ENCODE data around the gene PACSIN2. TPM values are rescaled to one million over a fixed set of nuclear protein-coding genes. Genes with fewer than 3 reads are reported as not detected.
"Not testable (repeated sequence)": the region's sequence is repeated elsewhere in the genome, so short reads cannot be mapped to it uniquely, and the experiment has no call there.

Gene PACSIN2
- total RNA-seq, 1 experiment from 2014 or later, result 224 TPM

DNA sequence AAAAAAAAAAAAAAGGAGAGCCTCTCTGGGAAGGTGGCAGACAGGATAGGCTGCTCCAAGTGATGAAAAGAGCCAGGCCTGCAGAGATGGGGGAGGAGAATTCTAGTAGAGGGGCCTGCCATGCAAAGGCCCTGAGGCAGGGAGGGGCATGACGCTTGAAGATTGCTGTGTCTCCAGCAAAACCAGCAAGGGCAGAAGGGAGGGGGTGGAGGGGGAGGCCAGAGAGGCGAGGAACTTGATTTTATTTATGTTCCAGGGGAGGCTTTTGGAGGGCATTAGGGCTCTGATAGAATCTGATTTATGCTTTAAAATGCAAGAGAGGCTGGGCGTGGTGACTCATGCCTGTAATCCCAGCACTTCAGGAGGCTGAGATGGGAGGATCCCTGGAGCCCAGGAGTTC lies 16.7 kb upstream of the PACSIN2 start:
- Mint-ChIP-seq H3K36me3 (ENCODE audit: insufficient read depth, unreplicated experiment) (peaks cover 11% of the 10 kb centered on the region), H3K4me3 (ENCODE audit: low read depth, unreplicated experiment) (no peak overlapping the region), H3K27ac (ENCODE audit: unreplicated experiment) (no peak overlapping the region), H3K4me1 (ENCODE audit: low read depth, unreplicated experiment) (no peaks in the 10 kb centered on the region), H3K9me3 (ENCODE audit: low read depth, unreplicated experiment) (no peaks in the 10 kb centered on the region), H3K27me3 (ENCODE audit: unreplicated experiment) (no peaks in the 10 kb centered on the region)
- no peak for TF ChIP-seq CTCF (IDR thresholded peaks at IDR 0.05; ENCODE audit: unreplicated experiment)
- CTCF ChIA-PET, result no interaction called here
- no TSS peak for BruUV-seq (replicated peaks)
- no peak for DNase-seq
- intact Hi-C loops (cut with micrococcal nuclease; ENCODE audit: unreplicated experiment), result no loop called here

DNA sequence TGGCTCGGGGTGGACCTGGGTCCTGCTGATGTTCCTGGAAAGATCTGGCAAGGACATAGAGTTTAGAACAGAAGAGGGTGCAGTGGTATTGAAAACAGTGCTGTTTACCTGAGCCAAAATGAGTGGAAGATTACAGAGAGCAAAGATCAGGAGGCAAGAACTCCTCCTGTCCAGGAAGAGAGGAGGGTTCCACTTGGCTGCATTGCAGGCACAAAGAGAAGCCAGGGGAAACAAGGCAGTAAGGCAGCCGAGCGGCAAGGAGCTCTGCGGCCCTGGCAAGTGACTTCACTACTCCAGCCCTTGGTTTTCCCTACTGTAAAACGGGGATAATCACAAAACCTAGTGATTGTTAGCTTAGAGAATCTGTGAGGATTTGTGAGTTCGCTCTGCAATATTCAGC lies 3.7 kb upstream of the PACSIN2 start:
- Mint-ChIP-seq H3K9me3 (ENCODE audit: low read depth, unreplicated experiment) (no peaks in the 10 kb centered on the region), H3K4me1 (ENCODE audit: low read depth, unreplicated experiment) (peaks cover 19% of the 10 kb centered on the region), H3K27ac (ENCODE audit: unreplicated experiment) (no peak overlapping the region), H3K36me3 (ENCODE audit: insufficient read depth, unreplicated experiment) (peaks cover 41% of the 10 kb centered on the region), H3K27me3 (ENCODE audit: unreplicated experiment) (no peaks in the 10 kb centered on the region), H3K4me3 (ENCODE audit: low read depth, unreplicated experiment) (no peak overlapping the region)
- no TSS peak for BruUV-seq (replicated peaks)
- CTCF ChIA-PET, result no interaction called here
- intact Hi-C loops (cut with micrococcal nuclease; ENCODE audit: unreplicated experiment), result no loop called here
- no peak for DNase-seq
- no peak for TF ChIP-seq CTCF (IDR thresholded peaks at IDR 0.05; ENCODE audit: unreplicated experiment)

GRCh38 chr22:43017525-43018460 lies 2.8 kb upstream of the PACSIN2 start:
- peak overlapping the region; percentile 29 for H3K27ac Mint-ChIP-seq (ENCODE audit: unreplicated experiment)
- no peaks in the 10 kb centered on the region for H3K9me3 Mint-ChIP-seq (ENCODE audit: low read depth, unreplicated experiment)
- no peak for DNase-seq
- intact Hi-C loops (cut with micrococcal nuclease; ENCODE audit: unreplicated experiment), result no loop called here
- H3K36me3 Mint-ChIP-seq (ENCODE audit: insufficient read depth, unreplicated experiment), result peaks cover 39% of the 10 kb centered on the region
- H3K4me1 Mint-ChIP-seq (ENCODE audit: low read depth, unreplicated experiment), result peaks cover 28% of the 10 kb centered on the region
- no TSS peak for BruUV-seq (replicated peaks)
- CTCF ChIA-PET, result no interaction called here
- H3K4me3 Mint-ChIP-seq (ENCODE audit: low read depth, unreplicated experiment), result no peak overlapping the region
- H3K27me3 Mint-ChIP-seq (ENCODE audit: unreplicated experiment), result no peaks in the 10 kb centered on the region
- TF ChIP-seq CTCF (IDR thresholded peaks at IDR 0.05; ENCODE audit: unreplicated experiment), result no peak

DNA sequence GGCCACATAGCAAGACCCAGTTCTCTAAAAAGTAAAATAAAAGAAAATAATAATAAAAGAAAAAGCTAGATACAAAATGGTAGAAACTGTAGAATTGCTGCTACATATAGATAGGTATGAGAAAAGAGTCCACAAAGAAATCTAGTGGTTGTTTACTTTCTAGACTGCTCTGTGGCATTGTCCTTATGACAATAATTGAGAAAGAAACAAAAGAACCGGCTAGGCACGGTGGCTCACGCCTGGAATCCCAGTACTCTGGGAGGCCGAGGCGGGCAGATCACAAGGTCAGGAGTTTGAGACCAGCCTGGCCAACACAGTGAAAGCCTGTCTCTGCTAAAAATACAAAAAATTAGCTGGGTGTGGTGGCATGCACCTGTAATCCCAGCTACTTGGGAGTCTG lies 1.2 kb upstream of the PACSIN2 start:
- peaks cover 33% of the 10 kb centered on the region for H3K4me1 Mint-ChIP-seq (ENCODE audit: low read depth, unreplicated experiment)
- DNase-seq; H3K27me3 Mint-ChIP-seq (ENCODE audit: unreplicated experiment); BruUV-seq (replicated peaks); H3K9me3 Mint-ChIP-seq (ENCODE audit: low read depth, unreplicated experiment); CTCF ChIA-PET; intact Hi-C loops (cut with micrococcal nuclease; ENCODE audit: unreplicated experiment); H3K27ac Mint-ChIP-seq (ENCODE audit: unreplicated experiment): not testable (repeated sequence)
- H3K4me3 Mint-ChIP-seq (ENCODE audit: low read depth, unreplicated experiment), result peak overlapping the region; percentile 69
- peaks cover 39% of the 10 kb centered on the region for H3K36me3 Mint-ChIP-seq (ENCODE audit: insufficient read depth, unreplicated experiment)

DNA sequence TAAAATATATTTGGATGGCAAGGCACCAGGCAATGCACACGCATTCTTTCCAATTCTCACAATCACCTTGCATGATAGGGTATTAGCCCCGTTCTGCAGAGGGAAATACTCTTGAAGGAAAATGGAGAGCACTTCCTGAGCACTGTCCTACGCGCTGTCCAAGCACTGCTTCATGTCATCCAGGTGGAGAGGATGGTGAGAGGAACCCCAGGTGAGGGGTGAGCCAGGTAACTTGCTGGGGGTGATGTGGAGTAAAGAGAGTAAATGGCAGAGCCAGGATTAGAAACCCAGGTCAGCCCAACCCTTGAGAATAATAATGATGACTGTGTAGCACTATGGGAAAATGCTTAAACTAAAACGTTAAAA lies 711 bp upstream of the PACSIN2 start:
- peaks cover 38% of the 10 kb centered on the region for H3K4me1 Mint-ChIP-seq (ENCODE audit: low read depth, unreplicated experiment)
- peak overlapping the region; percentile 69 for H3K4me3 Mint-ChIP-seq (ENCODE audit: low read depth, unreplicated experiment)
- peaks cover 39% of the 10 kb centered on the region for H3K36me3 Mint-ChIP-seq (ENCODE audit: insufficient read depth, unreplicated experiment)
- H3K27me3 Mint-ChIP-seq (ENCODE audit: unreplicated experiment), result no peaks in the 10 kb centered on the region
- DNase-seq, result no peak
- peak overlapping the region; percentile 98 for H3K27ac Mint-ChIP-seq (ENCODE audit: unreplicated experiment)
- intact Hi-C loops (cut with micrococcal nuclease; ENCODE audit: unreplicated experiment), result no loop called here
- TSS peak; percentile 91 for BruUV-seq (replicated peaks)
- TF ChIP-seq CTCF (IDR thresholded peaks at IDR 0.05; ENCODE audit: unreplicated experiment), result no peak
- no peaks in the 10 kb centered on the region for H3K9me3 Mint-ChIP-seq (ENCODE audit: low read depth, unreplicated experiment)
- CTCF ChIA-PET, result interaction anchor here (0.8 to 1.8 kb wide), 4 partner anchors 12 to 148 kb away, joined by 5 to 13 read pairs (median 6); no protein-coding TSS in a partner anchor

All from Calu3 (cell line).